H1 (cell line): ENCODE measurements around the gene FRMD4A. TPM values are rescaled to one million over a fixed set of nuclear protein-coding genes. Genes with fewer than 3 reads are reported as not detected.

Experiments
- CTCF ChIA-PET: fragments of 300-600 bp; sonication (Branson Sonifier 250); formaldehyde crosslinking; loops from one replicate; lab custom pipeline; 2021; ENCODE audit not compliant: partially characterized antibody; lab: Charles Lee
- POLR2A ChIA-PET: fragments of 300-600 bp; sonication (Branson Sonifier 250); formaldehyde crosslinking; loops from one replicate; lab custom pipeline; 2021; ENCODE audit warnings: inconsistent platforms; ENCODE audit not compliant: partially characterized antibody; lab: Charles Lee
- DNase-seq, 2 experiments: peaks; one replicate each; pipeline versions ENCODE4 v3.0.0 to v3.0.0-alpha.2; 2010 to 2022; ENCODE audit warnings: low spot score in 2 of 2, low read depth in 1 of 2, mixed read lengths in 1 of 2
- FAIRE-seq: peaks from 2 replicates; lab custom pipeline; 2011; peaks lifted over from hg19 to GRCh38; lab: Jason Lieb, UNC
- H2AFZ ChIP-seq: 2 replicates; pipeline ENCODE4 v1.8.1; 2012; ENCODE audit warnings: low read length, inconsistent platforms
- H2AK5ac ChIP-seq: 2 replicates; pipeline ENCODE4 v1.6.1; 2013; ENCODE audit warnings: low read depth, low read length
- H2BK120ac ChIP-seq: replicated peaks from 2 replicates; pipeline ENCODE3; 2013; ENCODE audit warnings: low read depth, low read length, inconsistent platforms
- H2BK12ac ChIP-seq: 2 replicates; pipeline ENCODE4 v1.6.1; 2013; ENCODE audit warnings: low read depth, low read length
- H2BK15ac ChIP-seq: 2 replicates; pipeline ENCODE4 v1.6.1; 2013; ENCODE audit warnings: low read length
- H2BK20ac ChIP-seq: 2 replicates; pipeline ENCODE4 v1.6.1; 2013; ENCODE audit warnings: low read length
- H2BK5ac ChIP-seq: 2 replicates; pipeline ENCODE4 v1.6.1; 2013; ENCODE audit warnings: low read depth, low read length
- H3K14ac ChIP-seq: 2 replicates; pipeline ENCODE4 v1.6.1; 2013; ENCODE audit warnings: inconsistent platforms; ENCODE audit not compliant: insufficient read length
- H3K18ac ChIP-seq: 2 replicates; pipeline ENCODE4 v1.6.1; 2013; ENCODE audit warnings: low read length; ENCODE audit errors: extremely low read depth
- H3K23ac ChIP-seq: 2 replicates; pipeline ENCODE4 v1.6.1; 2013; ENCODE audit warnings: inconsistent platforms; ENCODE audit not compliant: insufficient read length
- H3K23me2 ChIP-seq: 2 replicates; pipeline ENCODE4 v1.6.1; 2013; ENCODE audit warnings: low read depth, low read length
- H3K27ac ChIP-seq: 2 replicates; pipeline ENCODE4 v1.6.1; 2011; ENCODE audit warnings: low read depth, low read length, inconsistent platforms
- H3K27me3 ChIP-seq, 4 experiments: replicated peaks in 1 of 4; 1 replicate in 1 of 4; 2 replicates in 3 of 4; pipeline versions ENCODE4 v1.6.1 to v1.8.1; 2011 to 2013; ENCODE audit warnings: low read length in 3 of 4, mild to moderate bottlenecking in 3 of 4, inconsistent platforms in 2 of 4, mixed read lengths in 2 of 4, moderate library complexity in 1 of 4; ENCODE audit not compliant: control insufficient read depth in 3 of 4, insufficient read depth in 3 of 4; ENCODE audit errors: extremely low read depth in 1 of 4
- H3K36me3 ChIP-seq, 4 experiments: 2 replicates each; pipeline versions ENCODE4 v1.6.1 to v1.8.1; 2011 to 2013; ENCODE audit warnings: mild to moderate bottlenecking in 4 of 4, low read length in 3 of 4, moderate library complexity in 2 of 4, control low read depth in 1 of 4, inconsistent platforms in 1 of 4; ENCODE audit not compliant: insufficient read depth in 4 of 4, control insufficient read depth in 2 of 4
- H3K4ac ChIP-seq: replicated peaks from 2 replicates; pipeline ENCODE3; 2013; ENCODE audit warnings: low read length, low read depth, mixed read lengths, inconsistent platforms; ENCODE audit not compliant: insufficient read length
- H3K4me1 ChIP-seq, 4 experiments: replicated peaks in 1 of 4; 1 replicate in 1 of 4; 2 replicates in 3 of 4; pipeline versions ENCODE4 v1.6.1 to v1.8.1; 2011 to 2013; ENCODE audit warnings: low read length in 3 of 4, inconsistent platforms in 2 of 4, mixed read lengths in 1 of 4; ENCODE audit not compliant: insufficient read depth in 4 of 4, control insufficient read depth in 3 of 4
- H3K4me2 ChIP-seq, 2 experiments: 2 replicates each; pipeline versions ENCODE4 v1.6.1 to v1.8.1; 2011 to 2013; ENCODE audit warnings: low read depth in 2 of 2, low read length in 2 of 2, control low read depth in 1 of 2, inconsistent platforms in 1 of 2, mild to moderate bottlenecking in 1 of 2; ENCODE audit not compliant: insufficient read depth in 1 of 2
- H3K4me3 ChIP-seq, 4 experiments: fragments of 200-600, 300-600 bp in 1 of 4; sonication (generic), shearing (Covaris generic), sonication (Bioruptor Twin) in 1 of 4; 2 replicates each; pipeline versions ENCODE4 v1.5.1 to v1.8.1; 2011 to 2016; ENCODE audit warnings: low read length in 4 of 4, low read depth in 3 of 4, control low read depth in 2 of 4, inconsistent platforms in 2 of 4, mild to moderate bottlenecking in 2 of 4, mixed read lengths in 1 of 4, moderate library complexity in 1 of 4; ENCODE audit not compliant: insufficient read depth in 2 of 4; ENCODE audit errors: extremely low read depth in 1 of 4
- H3K56ac ChIP-seq: replicated peaks from 2 replicates; pipeline ENCODE3; 2013; ENCODE audit warnings: low read depth, mild to moderate bottlenecking, mixed read lengths, low read length, inconsistent platforms; ENCODE audit not compliant: insufficient read length
- H3K79me1 ChIP-seq: 2 replicates; pipeline ENCODE4 v1.6.1; 2013; ENCODE audit warnings: low read depth, low read length, control low read depth
- H3K79me2 ChIP-seq, 2 experiments: 2 replicates each; pipeline versions ENCODE4 v1.6.1 to v1.8.1; 2012 to 2013; ENCODE audit warnings: low read length in 2 of 2, mild to moderate bottlenecking in 2 of 2, inconsistent platforms in 1 of 2; ENCODE audit not compliant: insufficient read depth in 2 of 2, control insufficient read depth in 1 of 2
- H3K9ac ChIP-seq, 4 experiments: replicated peaks in 1 of 4; 1 replicate in 1 of 4; 2 replicates in 3 of 4; pipeline versions ENCODE4 v1.6.1 to v1.8.1; 2011 to 2013; ENCODE audit warnings: low read depth in 3 of 4, low read length in 3 of 4, control low read depth in 2 of 4, mild to moderate bottlenecking in 2 of 4, moderate library complexity in 2 of 4, inconsistent platforms in 1 of 4; ENCODE audit errors: extremely low read depth in 1 of 4
- H3K9me3 ChIP-seq, 2 experiments: 2 replicates each; pipeline versions ENCODE4 v1.6.1 to v1.8.1; 2012 to 2013; ENCODE audit warnings: mild to moderate bottlenecking in 2 of 2, moderate library complexity in 2 of 2, control low read depth in 1 of 2, inconsistent platforms in 1 of 2, low read depth in 1 of 2, low read length in 1 of 2, mixed read lengths in 1 of 2; ENCODE audit not compliant: insufficient read depth in 2 of 2
- H4K20me1 ChIP-seq, 2 experiments: replicated peaks in 1 of 2; 2 replicates each; pipeline versions ENCODE3 to v1.8.1; 2011 to 2013; ENCODE audit warnings: inconsistent platforms in 2 of 2, low read length in 2 of 2, mild to moderate bottlenecking in 1 of 2; ENCODE audit not compliant: insufficient read depth in 2 of 2, control insufficient read depth in 1 of 2
- H4K5ac ChIP-seq: 2 replicates; pipeline ENCODE4 v1.6.1; 2013; ENCODE audit warnings: low read length, low read depth, mixed read lengths, inconsistent platforms; ENCODE audit not compliant: insufficient read length
- H4K8ac ChIP-seq: 2 replicates; pipeline ENCODE4 v1.8.0; 2013; ENCODE audit warnings: mild to moderate bottlenecking, moderate library complexity, low read length, inconsistent platforms; ENCODE audit not compliant: insufficient read depth; ENCODE audit errors: extremely low read depth
- H4K91ac ChIP-seq: replicated peaks from 2 replicates; pipeline ENCODE3; 2013; ENCODE audit warnings: low read length, mixed read lengths, inconsistent platforms; ENCODE audit not compliant: insufficient read length
- ASH2L ChIP-seq: fragments of 200-600, 300-600 bp; sonication (generic); IDR thresholded peaks from one replicate; pipeline ENCODE4 v1.7.1; 2017; ENCODE audit warnings: low read length
- BACH1 ChIP-seq: IDR thresholded peaks from 2 replicates; pipeline ENCODE4 v1.6.1; 2012; ENCODE audit warnings: low read length, improper control_type of control experiment
- EGR1 ChIP-seq: IDR thresholded peaks from 2 replicates; pipeline ENCODE4 v1.6.1; 2011; ENCODE audit warnings: low read depth, low read length, borderline replicate concordance
- KDM1A ChIP-seq: fragments of 200-600, 300-600 bp; sonication (generic); IDR thresholded peaks from 2 replicates; pipeline ENCODE4 v1.7.1; 2016; ENCODE audit warnings: mild to moderate bottlenecking, low read length, borderline replicate concordance
- POU5F1 ChIP-seq: IDR thresholded peaks from 2 replicates; pipeline ENCODE4 v1.6.1; 2011; ENCODE audit warnings: low read depth, mild to moderate bottlenecking, low read length, moderate library complexity
- RNF2 ChIP-seq: fragments of 200-900, 300-1000 bp; sonication (generic); IDR thresholded peaks from 2 replicates; pipeline ENCODE4 v1.7.1; 2016; ENCODE audit warnings: borderline replicate concordance, low read depth, mild to moderate bottlenecking, antibody characterized with exemption, low read length; ENCODE audit not compliant: poor library complexity, severe bottlenecking; ENCODE audit errors: missing control alignments
- SIX5 ChIP-seq: IDR thresholded peaks from 2 replicates; pipeline ENCODE4 v1.6.1; 2011; ENCODE audit warnings: mild to moderate bottlenecking, low read depth, low read length
- SUZ12 ChIP-seq: fragments of 200-600 bp; sonication (generic); IDR thresholded peaks from 2 replicates; pipeline ENCODE4 v1.6.1; 2012; ENCODE audit warnings: mild to moderate bottlenecking, inconsistent platforms, low read length, moderate library complexity, mixed read lengths
- TBP ChIP-seq: IDR thresholded peaks from 2 replicates; pipeline ENCODE4 v1.6.1; 2011; ENCODE audit warnings: low read depth, low read length, improper control_type of control experiment
- WGBS, 2 experiments: shearing (Covaris generic) in 1 of 2; methylation state at CpG; one replicate each; pipeline versions ENCODE4 v1.1.6 to v1.1.7; 2013 to 2015; ENCODE audit warnings: low lambda C conversion rate in 2 of 2, mixed read lengths in 2 of 2, inconsistent platforms in 1 of 2, low coverage in 1 of 2, missing lambda C conversion rate in 1 of 2; ENCODE audit not compliant: insufficient replicate concordance in 2 of 2, insufficient coverage in 1 of 2, insufficient read length in 1 of 2; ENCODE audit errors: extremely low coverage in 1 of 2, missing lambda C conversion rate in 1 of 2; 5-methylcytosine and 5-hydroxymethylcytosine counted together
- polyA plus RNA-seq, 7 experiments: library from polyadenylated mRNA; depleted of rRNA in 3 of 7; stranded (reverse) in 5 of 7; unstranded in 2 of 7; fragments of >200 nt in 5 of 7; fragments of 200-250 nt in 2 of 7; gene quantifications; 1 replicate in 5 of 7; 2 replicates in 1 of 7; 4 replicates in 1 of 7; pipeline versions ENCODE4 v1.2.1 to v1.2.3, GENCODE V29; 2011 to 2013; ENCODE audit warnings: missing spikeins in 2 of 7, mixed read lengths in 2 of 7
- total RNA-seq: library from RNA; stranded (reverse); fragmentation: NEBNext Ultra II Directional; extraction: Animal tissue kit (Norgen Biotek cat#: 25700); gene quantifications from 2 replicates; pipeline ENCODE4 v1.2.1, GENCODE V29; 2021
- TF ChIP-seq, protein P1 (sequence below): IDR thresholded peaks from 2 replicates; pipeline ENCODE4 v1.6.1; 2011; ENCODE audit warnings: low read depth, mild to moderate bottlenecking, low read length; ENCODE audit not compliant: insufficient read depth

Gene FRMD4A
- total and polyA plus RNA-seq, 2 of the 8 experiments (the other 6 are each of a cell fraction or from before 2014, with no cell fraction given) = 38.6 to 39.6 TPM

DNA sequence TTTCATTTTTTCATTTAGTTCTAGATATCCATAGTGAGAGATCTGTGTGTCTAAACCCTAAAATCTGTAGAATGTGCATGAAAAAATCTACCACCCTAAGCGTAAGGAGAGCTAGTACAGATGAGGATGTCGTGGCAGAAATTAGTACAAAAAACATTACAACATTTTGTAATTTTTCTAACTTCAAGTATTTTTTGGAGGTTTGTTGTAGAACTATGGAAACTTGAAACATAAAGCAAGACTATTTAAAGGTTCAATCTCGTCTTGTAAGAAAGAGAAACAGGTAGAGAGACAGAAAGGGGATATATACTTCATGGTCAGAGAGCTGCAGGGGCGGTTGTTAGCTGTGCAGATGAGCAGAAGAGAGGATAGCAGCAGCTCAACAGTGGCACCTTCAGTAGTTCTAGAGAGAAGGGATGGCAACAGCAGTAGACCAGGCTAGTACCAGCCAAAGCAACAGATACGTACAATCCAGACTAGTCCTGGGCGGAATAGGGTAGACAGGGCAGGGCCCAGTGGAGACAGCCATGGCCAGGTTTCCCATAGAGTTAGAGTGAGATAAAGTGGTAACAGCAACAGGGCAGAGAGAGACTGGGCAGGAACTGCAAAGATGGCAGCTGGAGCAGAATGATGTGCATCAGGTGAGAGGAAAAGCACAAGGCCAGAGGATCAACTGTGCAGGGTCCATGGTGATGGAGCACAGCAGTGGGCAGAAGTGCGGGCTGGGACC lies 145.2 kb downstream of the FRMD4A start:
- Histone ChIP-seq H3K4me1 (peaks cover 0 to 6% (median 3%) of the 10 kb centered on the region in 4 experiments; a peak in 4 of 7 replicates), H3K79me1 (no peaks in the 10 kb centered on the region), H3K56ac (no peak overlapping the region), H4K20me1 (no peaks in the 10 kb centered on the region), H4K5ac (peak overlapping the region; percentile 89), H2BK5ac (peak overlapping the region; percentile 79), H2BK20ac (no peak overlapping the region), H4K91ac (peak overlapping the region; percentile 70), H3K23me2 (0 out of 2 replicates have a peak, but pooled peaks cover 1% of the 10 kb centered on the region), H3K9me3 (no peaks in the 10 kb centered on the region), H3K14ac (no peak overlapping the region), H2BK12ac (no peak overlapping the region), H3K18ac (peak overlapping the region; percentile 60; the same call in 1 of the 2 replicates), H3K79me2 (no peaks in the 10 kb centered on the region), H2BK15ac (no peak overlapping the region), H3K27ac (peak overlapping the region; percentile 81), H3K4me2 (peak overlapping the region in 1 of 2 experiments; percentile 32; a peak in 3 of 4 replicates), H2AFZ (peak overlapping the region; percentile 90; the same call in 1 of the 2 replicates), H3K9ac (peak overlapping the region in 2 of 4 experiments; percentile 4 to 32; a peak in 2 of 7 replicates), H4K8ac (no peak overlapping the region), H2AK5ac (peak overlapping the region; percentile 18; the same call in 1 of the 2 replicates), H3K23ac (no peak overlapping the region), H3K4ac (no peak overlapping the region), H3K4me3 (no peak overlapping the region), H3K27me3 (no peaks in the 10 kb centered on the region), H3K36me3 (no peaks in the 10 kb centered on the region), H2BK120ac (no peak overlapping the region)
- 51% methylated on average over 7 of the region's 7 CpGs; no CpG with 5 or more reads in 1 of the 2 experiments for WGBS, 2 experiments
- FAIRE-seq = peak; percentile 85
- ChIA-PET POLR2A (interaction anchor here (0.6 to 4.2 kb wide), 98 partner anchors 9 to 767 kb away, joined by 3 to 65 read pairs (median 4); partner anchors contain the start of gene SUV39H2), CTCF (interaction anchor here (0.6 to 5.8 kb wide), 18 partner anchors 12 to 398 kb away, joined by 3 to 92 read pairs (median 4); no protein-coding TSS in a partner anchor)
- peak; percentile 64 to 80 for DNase-seq
- TF ChIP-seq EGR1 (peak; percentile 89), POU5F1 (peak; percentile 65; the same call in 1 of the 2 replicates), KDM1A (no peak), TBP (peak; percentile 99), SUZ12 (no peak), SIX5 (no peak; the same call in 1 of the 2 replicates), BACH1 (no peak), ASH2L (no peak), RNF2 (no peak)
- TF ChIP-seq, protein P1, sequence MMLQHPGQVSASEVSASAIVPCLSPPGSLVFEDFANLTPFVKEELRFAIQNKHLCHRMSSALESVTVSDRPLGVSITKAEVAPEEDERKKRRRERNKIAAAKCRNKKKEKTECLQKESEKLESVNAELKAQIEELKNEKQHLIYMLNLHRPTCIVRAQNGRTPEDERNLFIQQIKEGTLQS = no peak
